SK-N-SH (cell line): ENCODE measurements around the gene SECTM1.

Experiments
- NRF1 ChIP-seq: IDR thresholded peaks from 2 replicates; pipeline ENCODE4 v1.6.1; 2012; ENCODE audit warnings: low read depth, mild to moderate bottlenecking, low read length
- POLR2AphosphoS5 ChIP-seq: IDR thresholded peaks from 2 replicates; pipeline ENCODE4 v1.6.1; 2012; ENCODE audit warnings: low read depth, low read length

GRCh38 chr17:82365606-82366295, 32.2 kb upstream of the SECTM1 start:
- TF ChIP-seq NRF1: no peak
- TF ChIP-seq POLR2AphosphoS5: no peak
